T-cell (primary cell): ENCODE results near the gene PPP2R5B. TPM values are rescaled to one million over a fixed set of nuclear protein-coding genes. Genes with fewer than 3 reads are reported as not detected.

ENCODE experiments used
- ATAC-seq, 4 experiments: fragments of 200-7000 bp in 3 of 4; fragments of 150-1000 bp in 1 of 4; cut with Tn5 transposase; replicated peaks in 1 of 4; 1 replicate in 3 of 4; 2 replicates in 1 of 4; pipeline ENCODE4 v1.10.0; 2021; ENCODE audit warnings: moderate library complexity in 3 of 4, mild to moderate bottlenecking in 2 of 4, moderate number of reproducible peaks in 1 of 4
- CTCF ChIA-PET, 2 donors: fragments of 300-600 bp; sonication (Branson Sonifier 250); formaldehyde crosslinking; loops; one replicate each; lab custom pipeline; 2022; ENCODE audit warnings: antibody characterized with exemption in 2 of 2; lab: Charles Lee
- POLR2A ChIA-PET, 2 donors: fragments of 300-600 bp; sonication (Branson Sonifier 250); formaldehyde crosslinking; loops; one replicate each; lab custom pipeline; 2022; ENCODE audit warnings: antibody characterized with exemption in 2 of 2; lab: Charles Lee
- DNase-seq, 35 experiments: peaks; one replicate each; pipeline versions ENCODE4 v3.0.0 to v3.0.0-alpha.2; 2013 to 2023
- H3K27ac ChIP-seq: one replicate; pipeline ENCODE4 v1.5.1; 2013; ENCODE audit warnings: low read length
- H3K27me3 ChIP-seq, 2 experiments: replicated peaks in 1 of 2; 1 replicate in 1 of 2; 2 replicates in 1 of 2; pipeline versions ENCODE4 v1.6.1 to v1.7.0; 2013; ENCODE audit warnings: low read length in 1 of 2, mixed read lengths in 1 of 2; ENCODE audit not compliant: control insufficient read depth in 2 of 2, insufficient read depth in 2 of 2; ENCODE audit errors: extremely low read depth in 1 of 2
- H3K36me3 ChIP-seq, 2 donors: 1 replicate in 1 of 2; 2 replicates in 1 of 2; pipeline versions ENCODE4 v1.6.1 to v1.7.0; 2013; ENCODE audit warnings: low read length in 1 of 2; ENCODE audit not compliant: control insufficient read depth in 2 of 2, insufficient read depth in 1 of 2; ENCODE audit errors: extremely low read depth in 1 of 2
- H3K4me1 ChIP-seq, 2 experiments: 1 replicate in 1 of 2; 2 replicates in 1 of 2; pipeline versions ENCODE4 v1.6.1 to v1.7.0; 2013; ENCODE audit warnings: low read length in 2 of 2, mixed read lengths in 1 of 2; ENCODE audit not compliant: insufficient read depth in 2 of 2, control insufficient read depth in 1 of 2; ENCODE audit errors: extremely low read depth in 1 of 2
- H3K4me3 ChIP-seq, 2 donors: 1 replicate in 1 of 2; 2 replicates in 1 of 2; pipeline versions ENCODE4 v1.5.1 to v1.7.0; 2013; ENCODE audit warnings: mild to moderate bottlenecking in 2 of 2, low read length in 1 of 2, moderate library complexity in 1 of 2; ENCODE audit not compliant: control insufficient read depth in 1 of 2; ENCODE audit errors: extremely low read depth in 1 of 2
- H3K9me3 ChIP-seq: 2 replicates; pipeline ENCODE4 v1.7.0; 2013
- H3K27ac Mint-ChIP-seq, 2 donors: one replicate each; pipeline ENCODE4 v1.8.0; 2020 to 2021; ENCODE audit warnings: mild to moderate bottlenecking in 2 of 2, mixed read lengths in 2 of 2
- H3K27me3 Mint-ChIP-seq, 2 donors: one replicate each; pipeline ENCODE4 v1.8.0; 2021 to 2022; ENCODE audit warnings: mixed read lengths in 2 of 2
- H3K36me3 Mint-ChIP-seq: one replicate; pipeline ENCODE4 v1.8.0; 2021; ENCODE audit warnings: mixed read lengths
- H3K4me1 Mint-ChIP-seq, 3 donors: one replicate each; pipeline ENCODE4 v1.8.0; 2020 to 2022; ENCODE audit warnings: mixed read lengths in 3 of 3, mild to moderate bottlenecking in 1 of 3
- H3K4me3 Mint-ChIP-seq, 3 donors: one replicate each; pipeline ENCODE4 v1.8.0; 2020 to 2022; ENCODE audit warnings: mild to moderate bottlenecking in 3 of 3, mixed read lengths in 3 of 3, moderate library complexity in 3 of 3
- H3K9me3 Mint-ChIP-seq, 3 donors: one replicate each; pipeline ENCODE4 v1.8.0; 2020 to 2022; ENCODE audit warnings: mixed read lengths in 3 of 3
- WGBS: methylation state at CpG from one replicate; pipeline ENCODE4 v1.1.5; 2013; ENCODE audit warnings: missing lambda C conversion rate; ENCODE audit not compliant: insufficient coverage; 5-methylcytosine and 5-hydroxymethylcytosine counted together
- total RNA-seq, 35 experiments: library from RNA in 6 of 35; stranded (reverse) in 6 of 35; fragments of 120-200 nt in 1 of 35; gene quantifications; one replicate each; pipeline versions ENCODE4 v1.2.1 to v1.2.4 and lab custom pipeline; 2013 to 2026

PPP2R5B gene
- total RNA-seq, 5 donors from 2014 or later (not counting 1 experiment from before 2014, with no cell fraction given), result 15.3 to 25.4 (median 17.2) TPM

- no peak overlapping the region for H3K4me3 ChIP-seq
- ChIA-PET CTCF (no interaction called here), POLR2A (interaction anchor here in 1 of 2 donors (0.5 kb wide), 1 partner anchor 10 kb away, joined by 3 read pairs; no protein-coding TSS in a partner anchor)
- Mint-ChIP-seq H3K9me3 (no peaks in the 10 kb centered on the region), H3K36me3 (peaks cover 31% of the 10 kb centered on the region), H3K27me3 (no peaks in the 10 kb centered on the region), H3K4me1 (peaks cover 5 to 8% (median 7%) of the 10 kb centered on the region in 3 donors), H3K4me3 (no peak overlapping the region), H3K27ac (no peak overlapping the region)
- peaks cover 42 to 71% of the 10 kb centered on the region in 2 donors for H3K36me3 ChIP-seq
- no peak overlapping the region for H3K27ac ChIP-seq
- WGBS, result 98% methylated on average over 13 of the region's 13 CpGs
- H3K9me3 ChIP-seq, result no peaks in the 10 kb centered on the region
- ATAC-seq, result no peak
- DNase-seq, result no peak
- H3K27me3 ChIP-seq, result no peaks in the 10 kb centered on the region
- no peaks in the 10 kb centered on the region for H3K4me1 ChIP-seq
These were observed 18.2 kb upstream of the PPP2R5B start for GRCh38 chr11:64906314-64906635.

DNA sequence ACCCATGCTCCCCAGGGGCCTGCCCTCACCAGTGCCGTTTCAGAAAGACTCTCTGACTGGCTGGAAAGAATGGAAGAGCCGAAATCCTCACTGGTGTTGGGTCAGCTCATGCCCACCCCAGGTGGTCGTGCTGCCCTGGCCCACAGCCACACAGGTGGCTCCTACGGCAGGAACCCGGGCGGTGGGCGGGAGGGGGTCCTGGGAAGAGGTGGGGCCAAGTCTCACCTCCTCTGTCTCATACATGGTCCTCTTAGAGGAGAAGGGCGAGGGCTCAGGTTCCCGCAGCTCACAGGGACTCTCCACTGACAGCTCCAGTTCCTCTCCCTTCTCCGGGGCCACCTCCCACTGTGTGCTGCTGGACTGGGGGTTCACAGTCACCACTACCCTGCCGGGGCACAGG is 15.7 kb upstream of the PPP2R5B start:
- WGBS, result 93% methylated on average over 5 of the region's 11 CpGs
- ATAC-seq, result no peak
- Histone ChIP-seq H3K36me3 (peaks cover 52 to 77% of the 10 kb centered on the region in 2 donors), H3K4me3 (no peak overlapping the region), H3K4me1 (no peaks in the 10 kb centered on the region), H3K27me3 (no peaks in the 10 kb centered on the region), H3K27ac (no peak overlapping the region), H3K9me3 (no peaks in the 10 kb centered on the region)
- ChIA-PET POLR2A (no interaction called here), CTCF (no interaction called here)
- no peak overlapping the region for H3K27ac Mint-ChIP-seq
- no peak for DNase-seq
- H3K4me1 Mint-ChIP-seq, result peaks cover 0 to 2% (median 0%) of the 10 kb centered on the region in 3 donors
- no peaks in the 10 kb centered on the region for H3K9me3 Mint-ChIP-seq
- peaks cover 34% of the 10 kb centered on the region for H3K36me3 Mint-ChIP-seq
- no peaks in the 10 kb centered on the region for H3K27me3 Mint-ChIP-seq
- H3K4me3 Mint-ChIP-seq, result no peak overlapping the region

DNA sequence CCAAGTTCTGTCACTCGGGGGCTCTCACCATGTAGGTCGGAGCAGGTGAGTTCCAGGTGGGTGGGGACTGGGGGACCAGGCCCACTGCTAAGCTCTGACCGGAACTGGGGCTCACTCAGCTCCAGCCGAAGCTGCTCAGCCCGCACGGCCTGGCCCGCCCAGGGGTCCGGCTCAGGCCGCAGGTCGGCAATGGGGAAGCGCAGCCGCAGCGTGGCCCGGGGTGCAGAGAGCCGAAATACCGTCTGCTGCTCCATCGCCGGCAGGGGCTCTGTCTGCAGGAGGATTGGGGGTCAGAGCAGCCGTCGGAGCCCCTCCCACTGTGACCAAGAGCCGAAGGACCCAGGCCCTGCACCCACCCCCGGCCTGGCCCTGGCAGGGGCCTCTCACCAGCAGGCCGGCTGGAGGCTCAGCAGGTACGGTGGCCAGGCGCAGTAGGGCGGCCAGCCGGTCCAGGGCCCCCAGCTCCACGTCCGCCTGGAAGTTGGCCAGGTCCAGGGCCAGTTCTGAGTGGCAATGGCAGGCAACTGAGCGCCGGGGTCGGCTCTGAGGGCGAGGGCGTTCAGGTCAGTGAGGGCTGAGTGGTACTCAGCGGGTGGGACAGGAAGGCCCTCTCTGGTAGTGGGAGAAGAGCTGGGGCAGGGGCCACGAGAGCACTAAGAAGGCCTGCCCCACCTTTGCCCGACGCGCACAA is 14.7 kb upstream of the PPP2R5B start:
- H3K27me3 Mint-ChIP-seq, result no peaks in the 10 kb centered on the region
- peaks cover 34% of the 10 kb centered on the region for H3K36me3 Mint-ChIP-seq
- H3K36me3 ChIP-seq, result peaks cover 56 to 84% of the 10 kb centered on the region in 2 donors
- H3K9me3 Mint-ChIP-seq, result no peaks in the 10 kb centered on the region
- no peak overlapping the region for H3K4me3 Mint-ChIP-seq
- DNase-seq, result no peak
- no peaks in the 10 kb centered on the region for H3K27me3 ChIP-seq
- ATAC-seq, result no peak
- no peaks in the 10 kb centered on the region for H3K9me3 ChIP-seq
- ChIA-PET CTCF (no interaction called here), POLR2A (no interaction called here)
- peaks cover 0 to under 1% of the 10 kb centered on the region in 2 experiments for H3K4me1 ChIP-seq
- H3K27ac ChIP-seq, result no peak overlapping the region
- no peak overlapping the region for H3K27ac Mint-ChIP-seq
- peaks cover 0 to 5% (median 4%) of the 10 kb centered on the region in 3 donors for H3K4me1 Mint-ChIP-seq
- WGBS, result 94% methylated on average over 37 of the region's 39 CpGs
- no peak overlapping the region for H3K4me3 ChIP-seq

GRCh38 chr11:64910451-64911093 is 13.9 kb upstream of the PPP2R5B start:
- Histone ChIP-seq H3K9me3 (no peaks in the 10 kb centered on the region), H3K27ac (no peak overlapping the region), H3K4me1 (peaks cover 0 to 8% of the 10 kb centered on the region in 2 experiments), H3K27me3 (no peaks in the 10 kb centered on the region), H3K4me3 (no peak overlapping the region), H3K36me3 (peaks cover 55 to 78% of the 10 kb centered on the region in 2 donors)
- DNase-seq (no peak), ATAC-seq (no peak)
- Mint-ChIP-seq H3K4me1 (peaks cover 0 to 11% (median 8%) of the 10 kb centered on the region in 3 donors), H3K27me3 (no peaks in the 10 kb centered on the region), H3K27ac (no peak overlapping the region), H3K4me3 (no peak overlapping the region), H3K36me3 (peaks cover 29% of the 10 kb centered on the region), H3K9me3 (no peaks in the 10 kb centered on the region)
- ChIA-PET POLR2A (no interaction called here), CTCF (no interaction called here)
- 99% methylated on average over 25 of the region's 27 CpGs for WGBS

- CTCF ChIA-PET, result no interaction called here
- no peak overlapping the region for H3K4me3 ChIP-seq
- no peak for ATAC-seq
- Mint-ChIP-seq H3K27me3 (no peaks in the 10 kb centered on the region), H3K9me3 (no peaks in the 10 kb centered on the region), H3K4me3 (no peak overlapping the region), H3K4me1 (peaks cover 5 to 16% (median 14%) of the 10 kb centered on the region in 3 donors), H3K36me3 (peaks cover 25% of the 10 kb centered on the region), H3K27ac (no peak overlapping the region)
- 86% methylated on average over 7 of the region's 7 CpGs for WGBS
- peaks cover 4 to 14% of the 10 kb centered on the region in 2 experiments for H3K4me1 ChIP-seq
- H3K9me3 ChIP-seq, result no peaks in the 10 kb centered on the region
- POLR2A ChIA-PET, result no interaction called here
- DNase-seq, result no peak
- H3K36me3 ChIP-seq, result peaks cover 49 to 72% of the 10 kb centered on the region in 2 donors
- no peak overlapping the region for H3K27ac ChIP-seq
- no peaks in the 10 kb centered on the region for H3K27me3 ChIP-seq
These were observed 13.3 kb upstream of the PPP2R5B start for GRCh38 chr11:64911142-64911541.

DNA sequence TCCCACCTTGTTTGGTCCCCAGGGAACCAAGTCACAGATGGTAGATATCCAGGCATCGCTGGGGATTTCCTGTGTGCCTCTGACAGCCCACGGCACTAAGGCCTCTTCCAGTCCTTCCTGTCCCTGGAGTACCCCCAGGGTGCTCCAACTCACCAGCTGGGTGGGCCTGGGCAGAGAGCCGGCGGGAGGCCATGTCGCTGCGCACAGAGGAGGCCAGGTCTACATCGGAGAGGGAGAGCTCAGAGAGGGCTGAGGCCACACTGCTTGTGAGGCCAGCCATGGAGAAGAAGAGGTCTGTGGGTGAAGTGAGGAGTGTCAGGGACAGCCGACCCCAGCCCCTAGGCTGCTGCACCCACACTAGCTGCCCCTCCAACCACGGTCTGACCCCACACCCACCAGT is 12.8 kb upstream of the PPP2R5B start:
- no peak overlapping the region for H3K27ac ChIP-seq
- H3K4me1 ChIP-seq, result peaks cover 5 to 20% of the 10 kb centered on the region in 2 experiments
- ATAC-seq (no peak), DNase-seq (no peak)
- Mint-ChIP-seq H3K27ac (no peak overlapping the region), H3K9me3 (no peaks in the 10 kb centered on the region), H3K36me3 (peaks cover 25% of the 10 kb centered on the region), H3K4me1 (peaks cover 10 to 21% (median 19%) of the 10 kb centered on the region in 3 donors), H3K27me3 (no peaks in the 10 kb centered on the region), H3K4me3 (no peak overlapping the region)
- no peak overlapping the region for H3K4me3 ChIP-seq
- H3K36me3 ChIP-seq, result peaks cover 44 to 67% of the 10 kb centered on the region in 2 donors
- no peaks in the 10 kb centered on the region for H3K9me3 ChIP-seq
- ChIA-PET POLR2A (interaction anchor here in 1 of 2 donors (1.1 kb wide), 1 partner anchor 12 kb away, joined by 4 read pairs; no protein-coding TSS in a partner anchor), CTCF (no interaction called here)
- 95% methylated on average over 4 of the region's 9 CpGs for WGBS
- H3K27me3 ChIP-seq, result no peaks in the 10 kb centered on the region
